Prostate gland (tissue), 2 donors: Measurements from ENCODE around the gene SEMA3E. TPM values are rescaled to one million over a fixed set of nuclear protein-coding genes. Genes with fewer than 3 reads are reported as not detected.

Experiments
- DNase-seq: peaks from one replicate; pipeline ENCODE4 v3.0.0-alpha.2; 2019; ENCODE audit warnings: low spot score
- H3K27ac ChIP-seq, 2 donors: fragments of 200-600 bp; sonication (generic); 2 replicates each; pipeline ENCODE4 v1.5.1; 2017 to 2019
- H3K27me3 ChIP-seq: fragments of 200-600 bp; sonication (generic); replicated peaks from 2 replicates; pipeline ENCODE4 v1.5.1; 2019; ENCODE audit not compliant: insufficient read depth
- H3K36me3 ChIP-seq, 2 donors: fragments of 200-600 bp; sonication (generic); 1 replicate in 1 of 2; 2 replicates in 1 of 2; pipeline versions ENCODE4 v1.5.1 to v1.8.1; 2017 to 2019
- H3K4me1 ChIP-seq: fragments of 200-600 bp; sonication (generic); replicated peaks from 2 replicates; pipeline ENCODE4 v1.5.1; 2019
- H3K4me3 ChIP-seq, 2 donors: fragments of 200-600 bp; sonication (generic); 2 replicates each; pipeline ENCODE4 v1.5.1; 2017 to 2019
- H3K9me3 ChIP-seq: fragments of 200-600 bp; sonication (generic); 2 replicates; pipeline ENCODE4 v1.5.1; 2017
- POLR2A ChIP-seq: fragments of 450-650 bp; IDR thresholded peaks from one replicate; pipeline ENCODE4 v1.6.1; 2016; ENCODE audit warnings: antibody characterized with exemption, mild to moderate bottlenecking
- POLR2AphosphoS5 ChIP-seq: sonication (generic); formaldehyde crosslinking; IDR thresholded peaks from one replicate; pipeline ENCODE4 v1.6.1; 2017; ENCODE audit warnings: antibody characterized with exemption
- WGBS: methylation state at CpG from one replicate; pipeline ENCODE4 v1.1.5; 2018; 5-methylcytosine and 5-hydroxymethylcytosine counted together
- intact Hi-C: fragments of 100-400 bp; cut with DNase I; formaldehyde crosslinking; loops from one replicate; pipeline ENCODE4 v1.14.2; 2022
- total RNA-seq, 2 donors: library from RNA; depleted of rRNA; stranded (reverse); fragments of >200 nt; gene quantifications; one replicate each; pipeline ENCODE4 v1.1.0, GENCODE V29; 2016
- TF ChIP-seq, protein P1 (sequence below), 4 experiments: fragments of 200-600 bp in 2 of 4; fragments of 450-650 bp in 2 of 4; sonication (generic) in 2 of 4; IDR thresholded peaks; 1 replicate in 3 of 4; 2 replicates in 1 of 4; pipeline ENCODE4 v1.5.1; 2016 to 2019; ENCODE audit warnings: antibody characterized with exemption in 4 of 4, mild to moderate bottlenecking in 2 of 4, moderate library complexity in 2 of 4

Gene SEMA3E
- total RNA-seq, 2 donors from 2014 or later, result 2.6 to 4.8 TPM

DNA sequence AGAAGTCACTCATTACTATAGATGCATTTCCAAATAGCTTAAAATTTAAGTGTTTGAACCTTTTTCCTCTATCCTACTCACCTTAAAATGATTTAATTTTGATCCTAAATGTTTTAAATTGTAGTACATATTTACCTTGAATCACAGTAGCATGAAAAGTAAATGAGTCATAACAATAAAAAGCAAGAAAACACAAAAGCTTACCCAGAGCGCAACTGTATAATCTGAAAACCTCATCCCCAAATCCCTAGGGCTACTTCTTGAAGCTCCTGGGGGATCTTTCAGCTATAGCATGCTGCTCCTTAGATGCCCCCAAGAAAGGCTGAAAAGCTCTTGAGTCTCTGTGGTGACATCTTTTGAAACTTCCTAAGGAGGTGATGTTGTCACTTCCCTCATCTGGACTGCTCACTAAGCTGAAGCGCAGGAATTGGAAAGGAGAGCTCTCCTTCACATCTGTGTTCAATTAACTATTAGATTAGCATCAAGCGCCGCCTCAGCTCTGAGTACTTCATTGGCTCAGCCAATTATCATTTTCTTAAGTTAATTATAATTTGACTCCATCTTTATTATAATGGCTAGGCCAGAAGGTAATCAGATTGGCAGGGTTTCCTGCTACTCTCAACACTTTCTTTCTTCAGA is 60.2 kb downstream of the SEMA3E start:
- H3K9me3 ChIP-seq, result no peaks in the 10 kb centered on the region
- H3K27me3 ChIP-seq, result no peaks in the 10 kb centered on the region
- no peaks in the 10 kb centered on the region for H3K4me1 ChIP-seq
- H3K36me3 ChIP-seq, result no peaks in the 10 kb centered on the region
- no peak for DNase-seq
- TF ChIP-seq POLR2A (no peak), POLR2AphosphoS5 (no peak)
- TF ChIP-seq, protein P1, sequence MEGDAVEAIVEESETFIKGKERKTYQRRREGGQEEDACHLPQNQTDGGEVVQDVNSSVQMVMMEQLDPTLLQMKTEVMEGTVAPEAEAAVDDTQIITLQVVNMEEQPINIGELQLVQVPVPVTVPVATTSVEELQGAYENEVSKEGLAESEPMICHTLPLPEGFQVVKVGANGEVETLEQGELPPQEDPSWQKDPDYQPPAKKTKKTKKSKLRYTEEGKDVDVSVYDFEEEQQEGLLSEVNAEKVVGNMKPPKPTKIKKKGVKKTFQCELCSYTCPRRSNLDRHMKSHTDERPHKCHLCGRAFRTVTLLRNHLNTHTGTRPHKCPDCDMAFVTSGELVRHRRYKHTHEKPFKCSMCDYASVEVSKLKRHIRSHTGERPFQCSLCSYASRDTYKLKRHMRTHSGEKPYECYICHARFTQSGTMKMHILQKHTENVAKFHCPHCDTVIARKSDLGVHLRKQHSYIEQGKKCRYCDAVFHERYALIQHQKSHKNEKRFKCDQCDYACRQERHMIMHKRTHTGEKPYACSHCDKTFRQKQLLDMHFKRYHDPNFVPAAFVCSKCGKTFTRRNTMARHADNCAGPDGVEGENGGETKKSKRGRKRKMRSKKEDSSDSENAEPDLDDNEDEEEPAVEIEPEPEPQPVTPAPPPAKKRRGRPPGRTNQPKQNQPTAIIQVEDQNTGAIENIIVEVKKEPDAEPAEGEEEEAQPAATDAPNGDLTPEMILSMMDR (IDR thresholded peaks at IDR 0.05), result no peak
- no peak overlapping the region for H3K4me3 ChIP-seq
- intact Hi-C loops, result no loop called here
- H3K27ac ChIP-seq, result no peak overlapping the region
- 78% methylated on average over 4 of the region's 4 CpGs for WGBS

DNA sequence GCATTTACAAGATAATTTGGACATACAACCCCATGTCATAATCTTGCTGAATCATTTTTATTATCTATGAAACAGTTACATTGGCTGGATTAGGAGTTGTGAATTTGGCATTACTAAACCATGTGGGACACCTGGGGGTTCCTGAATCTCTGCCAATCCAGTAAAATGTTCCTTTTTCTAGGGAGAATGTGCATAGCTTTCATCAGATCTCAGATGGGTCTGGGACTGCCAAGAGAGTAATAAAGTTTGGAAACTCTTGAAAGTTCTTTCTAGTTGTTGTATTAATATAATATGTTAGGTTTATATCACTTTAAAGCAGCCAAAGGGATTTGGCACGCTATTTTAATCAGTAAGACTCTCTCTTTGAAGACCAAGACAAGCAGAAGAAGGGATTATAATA is 62.7 kb downstream of the SEMA3E start:
- WGBS, result 6% methylated on average over 1 of the region's 1 CpG
- no peak for DNase-seq
- H3K36me3 ChIP-seq, result no peaks in the 10 kb centered on the region
- H3K9me3 ChIP-seq, result no peaks in the 10 kb centered on the region
- no peaks in the 10 kb centered on the region for H3K4me1 ChIP-seq
- TF ChIP-seq, protein P1 (IDR thresholded peaks at IDR 0.05), result no peak
- TF ChIP-seq POLR2AphosphoS5, result no peak
- TF ChIP-seq POLR2A, result no peak
- no peak overlapping the region for H3K4me3 ChIP-seq
- H3K27me3 ChIP-seq, result no peaks in the 10 kb centered on the region
- intact Hi-C loops, result no loop called here
- H3K27ac ChIP-seq, result no peak overlapping the region

DNA sequence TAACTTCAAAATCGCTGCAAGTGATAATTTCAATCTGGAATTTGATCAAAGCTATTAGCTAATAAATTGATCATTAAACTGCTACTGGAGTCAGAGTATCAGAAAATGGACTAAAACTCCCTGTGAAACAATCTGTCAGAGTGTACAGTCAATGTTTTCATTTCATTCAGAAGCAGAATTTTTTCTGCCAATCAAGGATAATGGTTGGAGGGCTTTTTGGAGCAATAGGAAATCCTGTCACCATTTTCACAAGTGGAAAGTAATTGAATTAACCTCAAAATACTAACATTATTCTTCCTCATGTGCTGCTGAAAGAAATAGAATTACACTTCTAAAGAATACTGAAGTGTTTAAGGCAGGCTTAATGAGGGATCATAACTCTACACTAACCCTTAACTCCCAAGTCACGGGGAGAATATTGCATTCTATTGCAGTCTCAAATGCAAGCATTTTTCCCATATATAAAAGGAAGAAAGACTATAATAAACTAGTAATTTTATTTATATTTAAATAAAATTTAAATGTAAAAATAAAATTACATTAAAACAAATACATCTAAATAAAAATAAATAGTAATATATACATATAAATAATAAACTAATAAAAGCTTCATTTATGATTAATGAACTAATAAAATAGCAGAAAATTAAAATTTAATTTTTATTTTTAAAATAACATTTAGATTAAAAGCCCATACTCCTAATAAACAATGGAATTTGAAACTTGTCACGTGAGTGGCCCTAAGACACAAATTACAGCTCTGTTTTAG is 67.1 kb downstream of the SEMA3E start:
- Histone ChIP-seq H3K9me3 (no peaks in the 10 kb centered on the region), H3K27me3 (no peaks in the 10 kb centered on the region), H3K27ac (no peak overlapping the region), H3K4me1 (no peaks in the 10 kb centered on the region), H3K4me3 (no peak overlapping the region), H3K36me3 (no peaks in the 10 kb centered on the region)
- no peak for TF ChIP-seq POLR2AphosphoS5
- TF ChIP-seq, protein P1 (IDR thresholded peaks at IDR 0.05), result no peak
- no peak for TF ChIP-seq POLR2A
- no peak for DNase-seq
- intact Hi-C loops, result no loop called here
- WGBS, result 91% methylated on average over 3 of the region's 3 CpGs

DNA sequence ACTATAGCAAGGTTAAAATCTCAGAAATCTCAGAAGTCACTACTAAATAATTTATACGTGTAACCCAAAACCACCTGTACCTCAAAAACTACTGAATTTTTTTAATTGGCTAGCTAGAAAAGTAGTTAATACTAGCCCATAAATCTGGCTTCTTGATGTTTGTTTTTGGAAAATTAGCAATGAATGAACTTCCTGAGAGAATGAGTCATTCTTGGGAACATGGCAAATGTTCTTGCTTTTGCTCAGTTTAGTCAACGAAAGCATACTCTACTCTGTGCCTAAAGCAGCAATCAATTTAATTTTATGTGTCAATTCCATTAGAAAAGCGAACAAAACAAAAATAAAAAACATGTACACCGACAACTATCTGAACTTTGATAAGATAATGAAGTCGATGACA is 69.2 kb downstream of the SEMA3E start:
- H3K4me1 ChIP-seq, result no peaks in the 10 kb centered on the region
- no peaks in the 10 kb centered on the region for H3K36me3 ChIP-seq
- intact Hi-C loops, result no loop called here
- H3K4me3 ChIP-seq, result no peak overlapping the region
- no peak for DNase-seq
- TF ChIP-seq POLR2AphosphoS5, result no peak
- TF ChIP-seq, protein P1 (IDR thresholded peaks at IDR 0.05), result no peak
- TF ChIP-seq POLR2A, result no peak
- H3K9me3 ChIP-seq, result no peaks in the 10 kb centered on the region
- no peaks in the 10 kb centered on the region for H3K27me3 ChIP-seq
- WGBS, result 73% methylated on average over 5 of the region's 5 CpGs
- no peak overlapping the region for H3K27ac ChIP-seq

DNA sequence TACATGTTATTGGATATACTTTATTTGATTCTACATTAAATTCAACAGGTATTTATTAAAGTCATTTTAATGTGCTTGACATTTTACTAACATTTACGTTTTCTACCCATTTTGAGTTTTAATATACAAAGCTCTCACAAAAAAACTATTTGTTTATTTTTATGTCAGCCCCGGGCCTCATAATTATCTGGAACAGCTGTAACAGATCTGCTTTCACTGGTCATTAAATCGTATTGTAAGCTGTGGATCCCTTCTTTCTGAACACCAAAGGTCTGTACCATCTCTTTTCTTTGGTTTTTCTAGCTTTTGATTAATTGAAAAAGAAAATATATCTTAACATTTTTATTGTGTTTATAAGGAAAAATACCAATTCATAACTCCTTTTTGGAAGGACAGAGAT is 73.5 kb downstream of the SEMA3E start:
- intact Hi-C loops, result no loop called here
- no peak for DNase-seq
- Histone ChIP-seq H3K9me3 (no peaks in the 10 kb centered on the region), H3K36me3 (no peaks in the 10 kb centered on the region), H3K4me3 (no peak overlapping the region), H3K4me1 (no peaks in the 10 kb centered on the region), H3K27me3 (no peaks in the 10 kb centered on the region), H3K27ac (no peak overlapping the region)
- 37% methylated on average over 3 of the region's 3 CpGs for WGBS
- no peak for TF ChIP-seq POLR2AphosphoS5
- TF ChIP-seq, protein P1 (IDR thresholded peaks at IDR 0.05), result no peak
- no peak for TF ChIP-seq POLR2A
